Measurements from ENCODE around the gene BCAP31.

DNA sequence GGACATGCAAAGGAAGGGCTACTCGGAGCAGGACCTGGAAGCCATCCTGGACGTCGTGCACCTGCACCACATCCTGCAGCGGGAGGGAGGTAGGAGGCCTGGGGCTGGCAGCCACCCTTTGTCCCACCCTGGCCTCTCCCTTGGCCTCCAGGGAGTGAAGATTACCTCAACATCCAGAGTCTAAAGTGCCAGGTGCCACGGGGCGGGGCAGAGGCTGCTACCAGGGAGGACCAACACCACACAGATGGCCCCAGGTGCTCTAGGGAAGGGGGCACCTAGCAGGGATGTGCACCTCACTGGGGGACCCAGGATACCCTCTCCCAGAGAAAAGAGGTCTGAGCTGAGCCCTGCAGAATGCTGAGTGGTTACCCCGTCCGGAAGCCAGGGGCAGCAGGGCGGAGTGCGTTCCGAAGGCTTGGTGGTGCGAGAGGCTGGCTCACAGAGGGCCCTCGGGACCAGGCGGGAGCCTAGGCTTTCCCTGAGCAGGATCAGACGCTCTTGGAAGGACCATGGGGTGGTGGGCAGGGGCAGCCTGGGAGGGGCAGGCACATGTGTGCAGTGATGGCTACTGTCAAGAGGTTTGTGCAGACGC lies 16.5 kb upstream of the BCAP31 start:
- no peak for TF ChIP-seq CTCF (IDR thresholded peaks at IDR 0.05)
- TF ChIP-seq POLR2A (IDR thresholded peaks at IDR 0.05) = no peak

All from heart left ventricle (tissue), 13 donors.